VCaP (cell line): ENCODE data around the gene ADIPOR1.
"Not testable (repeated sequence)": the region's sequence is repeated elsewhere in the genome, so short reads cannot be mapped to it uniquely, and the experiment has no call there.

ENCODE experiments used
- H3K27ac ChIP-seq: fragments of 450-650 bp; 2 replicates; pipeline ENCODE4 v1.5.1; 2017
- TF ChIP-seq, protein P1 (sequence below): fragments of 450-650 bp; conservative IDR thresholded peaks from 2 replicates; pipeline ENCODE4 v1.5.1; 2017; ENCODE audit warnings: mild to moderate bottlenecking, moderate library complexity

The ADIPOR1 gene

DNA sequence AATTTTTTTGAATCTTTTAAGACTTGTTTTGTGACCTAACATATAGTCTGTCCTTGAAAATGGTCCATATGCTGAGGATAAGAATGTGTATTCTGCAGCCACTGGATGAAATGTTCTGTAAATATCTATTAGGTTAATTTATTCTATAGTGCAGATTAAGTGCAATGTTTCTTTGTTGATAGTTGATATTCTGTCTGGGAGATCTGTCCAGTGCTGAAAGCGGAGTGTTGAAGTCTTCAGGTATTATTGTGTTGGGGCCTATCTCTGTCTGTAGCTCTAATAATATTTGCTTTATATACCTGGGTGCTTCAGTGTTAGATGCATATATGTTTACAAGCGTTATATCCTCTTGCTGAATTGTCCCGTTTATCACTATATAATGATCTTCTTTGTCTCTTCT lies 23.4 kb downstream of the ADIPOR1 start:
- no peak overlapping the region for H3K27ac ChIP-seq
- TF ChIP-seq, protein P1, sequence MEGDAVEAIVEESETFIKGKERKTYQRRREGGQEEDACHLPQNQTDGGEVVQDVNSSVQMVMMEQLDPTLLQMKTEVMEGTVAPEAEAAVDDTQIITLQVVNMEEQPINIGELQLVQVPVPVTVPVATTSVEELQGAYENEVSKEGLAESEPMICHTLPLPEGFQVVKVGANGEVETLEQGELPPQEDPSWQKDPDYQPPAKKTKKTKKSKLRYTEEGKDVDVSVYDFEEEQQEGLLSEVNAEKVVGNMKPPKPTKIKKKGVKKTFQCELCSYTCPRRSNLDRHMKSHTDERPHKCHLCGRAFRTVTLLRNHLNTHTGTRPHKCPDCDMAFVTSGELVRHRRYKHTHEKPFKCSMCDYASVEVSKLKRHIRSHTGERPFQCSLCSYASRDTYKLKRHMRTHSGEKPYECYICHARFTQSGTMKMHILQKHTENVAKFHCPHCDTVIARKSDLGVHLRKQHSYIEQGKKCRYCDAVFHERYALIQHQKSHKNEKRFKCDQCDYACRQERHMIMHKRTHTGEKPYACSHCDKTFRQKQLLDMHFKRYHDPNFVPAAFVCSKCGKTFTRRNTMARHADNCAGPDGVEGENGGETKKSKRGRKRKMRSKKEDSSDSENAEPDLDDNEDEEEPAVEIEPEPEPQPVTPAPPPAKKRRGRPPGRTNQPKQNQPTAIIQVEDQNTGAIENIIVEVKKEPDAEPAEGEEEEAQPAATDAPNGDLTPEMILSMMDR = no peak

DNA sequence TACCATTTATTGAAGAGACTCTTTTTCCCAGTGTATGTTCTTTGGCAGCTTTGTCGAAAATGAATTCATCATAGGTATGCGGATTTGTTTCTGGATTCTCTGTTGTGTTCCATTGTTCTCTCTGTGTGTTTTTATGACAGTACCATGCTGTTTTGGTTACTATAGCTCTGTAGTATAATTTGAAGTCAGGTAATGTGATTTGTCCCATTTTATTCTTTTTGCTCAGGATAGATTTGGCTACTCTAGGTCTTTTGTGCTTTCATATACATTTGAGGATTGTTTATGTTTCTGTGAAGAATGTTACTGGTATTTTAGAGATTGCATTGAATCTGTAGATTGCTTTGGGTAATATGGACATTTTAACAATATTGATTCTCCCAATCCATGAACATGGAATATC lies 25.6 kb downstream of the ADIPOR1 start:
- no peak overlapping the region for H3K27ac ChIP-seq
- TF ChIP-seq, protein P1 = no peak

DNA sequence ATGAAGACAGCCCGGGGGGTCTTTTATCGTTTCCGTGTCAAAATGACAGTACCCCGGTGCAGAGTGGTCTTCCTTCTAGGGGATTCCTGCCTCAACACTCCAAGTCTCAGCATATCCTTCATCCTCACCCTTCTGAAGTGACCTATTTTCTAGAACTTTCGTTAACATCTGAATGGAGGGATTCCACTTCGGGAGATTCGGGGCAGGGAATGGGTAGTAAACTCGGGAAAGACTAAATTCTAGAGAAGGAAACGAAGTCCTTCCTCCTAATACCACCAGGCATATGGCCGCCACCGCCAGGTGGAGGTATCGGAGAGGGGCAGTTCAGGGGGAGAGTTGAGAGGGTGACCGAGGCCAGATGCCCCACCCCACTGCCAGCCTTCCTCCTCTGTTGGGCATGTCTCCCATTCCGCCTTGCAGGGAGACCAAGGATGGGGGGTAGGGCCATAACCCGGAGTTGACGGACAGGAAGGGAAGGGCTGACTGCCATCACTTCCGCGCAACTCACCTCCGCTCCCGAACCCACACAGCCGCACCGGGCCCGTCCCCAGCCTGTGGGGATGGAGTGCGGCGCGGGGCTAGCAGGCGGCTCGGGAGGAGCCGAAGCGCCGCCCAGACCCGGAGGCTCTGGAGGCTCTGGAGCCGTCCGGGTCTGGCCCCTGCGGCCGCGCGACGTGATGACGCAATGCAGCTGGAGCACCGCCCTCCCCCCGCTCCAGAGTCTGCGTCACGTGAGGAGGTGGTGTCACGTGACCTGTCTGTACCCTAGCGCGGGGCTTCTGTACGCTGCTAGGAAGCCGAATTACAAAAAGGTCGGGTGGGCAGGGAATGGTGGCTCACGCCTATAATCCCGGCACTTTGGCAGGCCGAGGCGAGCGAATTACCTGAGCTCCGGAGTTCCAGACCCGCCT lies 31.3 kb downstream of the ADIPOR1 start, which contains the start of gene KLHL12:
KLHL12 (minus strand) TSS at position 654 of the 911 bp plus-strand sequence. CDS start 2,072 bp downstream, outside the sequence.
- H3K27ac ChIP-seq = peak within 1 kb of the TSS; percentile 91
- TF ChIP-seq, protein P1 = peak; percentile 71

DNA sequence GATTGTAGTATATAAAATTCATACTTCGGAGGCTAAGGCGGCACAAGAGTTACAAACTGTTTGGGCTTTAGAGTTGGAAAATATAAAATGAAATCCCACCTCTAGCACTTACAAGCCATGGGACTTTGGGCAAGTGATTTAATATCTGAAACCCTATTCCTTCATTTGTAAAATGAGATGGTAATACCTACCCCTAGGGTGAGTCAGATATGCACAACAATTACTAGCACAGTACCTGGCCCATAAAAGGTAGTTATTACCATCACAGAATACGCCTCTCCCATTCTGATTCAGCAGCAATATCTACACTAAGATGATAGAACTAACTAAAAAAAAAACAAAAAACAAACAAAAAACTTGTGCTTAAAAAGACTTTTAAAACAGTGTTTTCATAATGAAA lies 34.6 kb downstream of the ADIPOR1 start:
- H3K27ac ChIP-seq = no peak overlapping the region
- TF ChIP-seq, protein P1 = no peak

DNA sequence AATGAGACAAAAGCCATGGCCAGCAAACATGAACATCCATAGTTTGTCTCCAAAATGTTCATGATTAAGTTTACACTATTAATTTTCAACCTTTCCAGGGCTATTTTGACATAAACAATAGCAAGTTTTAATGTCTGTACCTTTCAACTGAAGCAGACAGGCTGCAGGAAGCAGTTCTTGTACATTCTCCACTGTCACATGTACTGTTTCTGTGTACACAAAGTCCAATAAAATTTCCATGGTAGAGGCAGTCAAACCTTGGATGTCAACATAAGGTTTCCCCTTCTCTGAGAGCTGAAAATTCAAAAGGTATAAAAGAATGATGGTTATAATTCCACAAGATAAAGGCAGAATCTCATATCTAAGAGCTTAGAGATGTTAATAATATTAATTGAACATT lies 38.5 kb downstream of the ADIPOR1 start:
- H3K27ac ChIP-seq = peak overlapping the region; percentile 92
- TF ChIP-seq, protein P1 = no peak

DNA sequence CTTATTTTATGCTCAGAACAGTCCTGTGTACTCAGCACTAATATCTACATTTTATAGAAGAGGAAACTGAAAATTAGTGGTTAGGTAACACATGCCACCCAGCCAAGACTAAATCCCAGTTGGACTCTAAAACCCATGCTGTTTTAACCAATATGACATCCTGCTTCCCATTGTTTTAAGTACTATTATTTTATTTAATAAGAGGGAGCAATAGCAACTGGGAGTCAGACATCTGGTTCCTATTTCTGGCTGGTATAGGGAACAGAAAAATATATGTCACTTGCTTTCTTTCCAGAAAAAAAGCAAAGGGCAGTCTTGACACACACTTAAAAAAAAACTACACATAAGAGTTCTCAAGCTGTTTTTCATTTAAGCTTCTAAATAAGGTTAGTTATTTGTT lies 43.0 kb downstream of the ADIPOR1 start:
- TF ChIP-seq, protein P1 = no peak
- H3K27ac ChIP-seq = no peak overlapping the region

DNA sequence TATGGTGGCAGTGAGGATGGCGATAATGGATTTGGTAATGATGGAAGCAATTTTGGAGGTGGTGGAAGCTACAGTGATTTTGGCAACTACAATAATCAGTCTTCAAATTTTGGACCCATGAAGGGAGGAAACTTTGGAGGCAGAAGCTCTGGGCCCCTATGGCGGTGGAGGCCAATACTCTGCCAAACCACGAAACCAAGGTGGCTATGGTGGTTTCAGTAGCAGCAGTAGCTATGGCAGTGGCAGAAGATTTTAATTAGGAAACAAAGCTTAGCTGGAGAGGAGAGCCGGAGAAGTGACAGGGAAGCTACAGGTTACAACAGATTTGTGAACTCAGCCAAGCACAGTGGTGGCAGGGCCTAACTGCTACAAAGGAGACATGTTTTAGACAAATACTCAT lies 45.6 kb downstream of the ADIPOR1 start:
- H3K27ac ChIP-seq = not testable (repeated sequence)

DNA sequence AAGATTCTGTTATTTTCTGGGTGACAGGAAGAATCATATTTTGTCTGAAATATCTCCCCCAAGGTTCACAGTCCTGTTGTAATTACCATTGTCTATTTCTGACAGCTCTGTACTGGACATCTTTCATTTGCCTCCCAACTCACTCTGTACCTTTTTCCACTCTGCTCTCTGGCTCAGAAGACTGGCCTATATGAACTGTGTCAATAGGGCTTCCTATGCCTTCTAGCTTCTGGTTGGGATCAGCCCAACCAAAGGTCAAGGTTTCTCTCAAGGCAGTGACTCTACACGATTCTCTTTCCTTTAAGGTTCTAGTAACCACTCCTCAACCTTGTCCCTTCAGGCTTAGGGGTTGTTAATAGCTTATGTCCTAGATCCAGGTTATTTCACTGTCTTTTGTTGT lies 48.6 kb downstream of the ADIPOR1 start:
- H3K27ac ChIP-seq = no peak overlapping the region
- TF ChIP-seq, protein P1 = no peak
